MM.1S (cell line): ENCODE data around the gene RAB3D.

ENCODE experiments used
- DNase-seq: peaks from one replicate; pipeline ENCODE4 v3.0.0-alpha.2; 2015
- H2AFZ ChIP-seq: fragments of 300-600 bp; sonication (generic); 2 replicates; pipeline ENCODE4 v1.6.0; 2016; ENCODE audit warnings: antibody characterized with exemption, low read length
- H3F3A ChIP-seq: fragments of 300-600 bp; sonication (generic); 2 replicates; pipeline ENCODE4 v1.6.1; 2016; ENCODE audit warnings: mild to moderate bottlenecking, antibody characterized with exemption, low read length, moderate library complexity, mixed read lengths; ENCODE audit not compliant: insufficient read depth
- H3K27ac ChIP-seq: fragments of 300-600 bp; sonication (generic); 2 replicates; pipeline ENCODE4 v1.5.1; 2016; ENCODE audit warnings: mild to moderate bottlenecking, low read length
- H3K27me3 ChIP-seq: fragments of 300-600 bp; sonication (generic); replicated peaks from 2 replicates; pipeline ENCODE4 v1.6.0; 2016; ENCODE audit warnings: low read length; ENCODE audit not compliant: insufficient read depth
- H3K36me3 ChIP-seq: fragments of 300-600 bp; sonication (generic); replicated peaks from 2 replicates; pipeline ENCODE4 v1.6.1; 2016; ENCODE audit warnings: mild to moderate bottlenecking, low read length, mixed read lengths; ENCODE audit not compliant: insufficient read depth
- H3K4me1 ChIP-seq: fragments of 300-600 bp; sonication (generic); 2 replicates; pipeline ENCODE4 v1.6.1; 2016; ENCODE audit warnings: low read length, mixed read lengths
- H3K4me2 ChIP-seq: fragments of 300-600 bp; sonication (generic); 2 replicates; pipeline ENCODE4 v1.6.0; 2016; ENCODE audit warnings: low read depth, low read length
- H3K4me3 ChIP-seq: fragments of 300-600 bp; sonication (generic); 2 replicates; pipeline ENCODE4 v1.5.1; 2016; ENCODE audit warnings: low read length, mixed read lengths
- H3K79me2 ChIP-seq: fragments of 300-600 bp; sonication (generic); 2 replicates; pipeline ENCODE4 v1.6.1; 2016; ENCODE audit warnings: mixed run types, low read length, mixed read lengths
- H3K9ac ChIP-seq: fragments of 300-600 bp; sonication (generic); 2 replicates; pipeline ENCODE4 v1.6.1; 2016; ENCODE audit warnings: low read length, mixed read lengths
- H3K9me2 ChIP-seq: fragments of 300-600 bp; sonication (generic); replicated peaks from 2 replicates; pipeline ENCODE4 v1.6.1; 2016; ENCODE audit warnings: mild to moderate bottlenecking, low read length, mixed read lengths; ENCODE audit not compliant: insufficient read depth
- H3K9me3 ChIP-seq: fragments of 300-600 bp; sonication (generic); replicated peaks from 2 replicates; pipeline ENCODE4 v1.6.1; 2016; ENCODE audit warnings: mild to moderate bottlenecking, low read length, mixed read lengths; ENCODE audit not compliant: insufficient read depth
- H4K20me1 ChIP-seq: fragments of 300-600 bp; sonication (generic); 2 replicates; pipeline ENCODE4 v1.6.1; 2016; ENCODE audit warnings: mild to moderate bottlenecking, low read length, moderate library complexity, mixed read lengths; ENCODE audit not compliant: insufficient read depth
- CTCF ChIP-seq: fragments of 300-600 bp; sonication (generic); IDR thresholded peaks from 2 replicates; pipeline ENCODE4 v1.5.1; 2016; ENCODE audit warnings: antibody characterized with exemption, low read length, mixed read lengths
- EZH2 ChIP-seq: fragments of 300-600 bp; sonication (generic); optimal IDR thresholded peaks from 2 replicates; pipeline ENCODE3; 2017; ENCODE audit warnings: low read depth, mild to moderate bottlenecking, antibody characterized with exemption, low read length, mixed read lengths
- EZH2phosphoT487 ChIP-seq: fragments of 300-600 bp; sonication (generic); IDR thresholded peaks from 2 replicates; pipeline ENCODE4 v1.6.1; 2018; ENCODE audit warnings: antibody characterized with exemption, low read length

RAB3D gene

DNA sequence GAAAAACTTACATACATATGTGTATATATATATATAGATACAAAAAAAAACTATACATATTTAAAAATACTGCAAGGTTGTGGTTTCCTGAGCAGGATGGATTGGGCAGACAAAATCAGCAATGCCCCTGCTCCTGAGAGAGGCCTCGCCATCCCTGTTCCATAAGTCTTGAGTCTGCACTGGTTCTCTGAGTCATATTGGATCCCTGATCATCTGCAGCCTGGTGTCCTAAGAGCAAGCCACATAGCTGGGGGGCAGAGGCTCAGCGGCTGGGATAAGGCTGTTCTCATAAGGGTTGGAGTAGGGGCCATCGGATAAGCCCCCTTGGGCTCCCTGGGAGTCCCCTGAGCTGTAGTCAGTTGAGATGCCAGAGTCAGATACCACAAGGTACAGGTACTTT is 38.3 kb upstream of the RAB3D start:
- Histone ChIP-seq H3K4me1 (peaks cover 26% of the 10 kb centered on the region), H3K79me2 (peaks cover 16% of the 10 kb centered on the region), H3K4me2 (no peak overlapping the region), H3K9me3 (no peaks in the 10 kb centered on the region), H3K27me3 (peaks cover under 1% of the 10 kb centered on the region), H2AFZ (no peak overlapping the region), H3K9ac (no peak overlapping the region), H4K20me1 (no peaks in the 10 kb centered on the region), H3K27ac (no peak overlapping the region), H3F3A (peaks cover 20% of the 10 kb centered on the region; the same call in 1 of the 2 replicates), H3K9me2 (no peaks in the 10 kb centered on the region), H3K36me3 (no peaks in the 10 kb centered on the region), H3K4me3 (no peak overlapping the region)
- TF ChIP-seq CTCF: no peak
- TF ChIP-seq EZH2phosphoT487: no peak
- no peak for TF ChIP-seq EZH2
- no peak for DNase-seq

GRCh38 chr19:11377237-11377636 is 37.8 kb upstream of the RAB3D start:
- Histone ChIP-seq H3K4me2 (peak overlapping the region; percentile 3; the same call in 1 of the 2 replicates), H4K20me1 (no peaks in the 10 kb centered on the region), H3K4me1 (peaks cover 26% of the 10 kb centered on the region), H3K79me2 (peaks cover 16% of the 10 kb centered on the region), H3K4me3 (no peak overlapping the region), H3K9me3 (no peaks in the 10 kb centered on the region), H2AFZ (peak overlapping the region; percentile 66), H3K9ac (no peak overlapping the region), H3F3A (peaks cover 20% of the 10 kb centered on the region; the same call in 1 of the 2 replicates), H3K36me3 (no peaks in the 10 kb centered on the region), H3K9me2 (no peaks in the 10 kb centered on the region), H3K27me3 (no peaks in the 10 kb centered on the region), H3K27ac (no peak overlapping the region)
- no peak for TF ChIP-seq EZH2phosphoT487
- TF ChIP-seq EZH2: no peak
- TF ChIP-seq CTCF: no peak
- no peak for DNase-seq

- Histone ChIP-seq H3K27me3 (no peaks in the 10 kb centered on the region), H3K9me2 (no peaks in the 10 kb centered on the region), H3K79me2 (peaks cover 16% of the 10 kb centered on the region), H3K9ac (peak overlapping the region; percentile 57), H2AFZ (peak overlapping the region; percentile 17), H3K36me3 (no peaks in the 10 kb centered on the region), H3K4me2 (peak overlapping the region; percentile 69), H3K4me3 (peak overlapping the region; percentile 84), H3K4me1 (peaks cover 25% of the 10 kb centered on the region), H4K20me1 (no peaks in the 10 kb centered on the region), H3K27ac (peak overlapping the region; percentile 22; the same call in 1 of the 2 replicates), H3K9me3 (no peaks in the 10 kb centered on the region), H3F3A (peaks cover 4% of the 10 kb centered on the region; the same call in 1 of the 2 replicates)
- no peak for TF ChIP-seq CTCF
- no peak for TF ChIP-seq EZH2phosphoT487
- no peak for TF ChIP-seq EZH2
- peak; percentile 62 for DNase-seq
These were observed 35.9 kb upstream of the RAB3D start for GRCh38 chr19:11375143-11375948.
